Duodenal mucosa (tissue), 2 donors: Measurements from ENCODE around the gene ULK4.

Experiments
- H3K27ac ChIP-seq: one replicate; pipeline ENCODE4 v1.7.0; 2013; ENCODE audit warnings: low read depth, low read length
- H3K27me3 ChIP-seq, 2 donors: one replicate each; pipeline ENCODE4 v1.7.0; 2013; ENCODE audit warnings: low read length in 2 of 2, control low read depth in 1 of 2; ENCODE audit not compliant: insufficient read depth in 2 of 2, control insufficient read depth in 1 of 2
- H3K36me3 ChIP-seq, 2 donors: one replicate each; pipeline ENCODE4 v1.7.0; 2013; ENCODE audit warnings: low read length in 2 of 2, control low read depth in 1 of 2; ENCODE audit not compliant: insufficient read depth in 2 of 2, control insufficient read depth in 1 of 2
- H3K4me1 ChIP-seq, 2 donors: one replicate each; pipeline ENCODE4 v1.7.0; 2013; ENCODE audit warnings: low read length in 2 of 2, control low read depth in 1 of 2; ENCODE audit not compliant: insufficient read depth in 2 of 2, control insufficient read depth in 1 of 2
- H3K4me3 ChIP-seq, 2 donors: one replicate each; pipeline ENCODE4 v1.7.0; 2013; ENCODE audit warnings: low read length in 2 of 2, low read depth in 1 of 2
- H3K9ac ChIP-seq, 2 donors: one replicate each; pipeline ENCODE4 v1.7.0; 2013; ENCODE audit warnings: low read length in 2 of 2, low read depth in 1 of 2
- H3K9me3 ChIP-seq, 2 donors: one replicate each; pipeline ENCODE4 v1.7.0; 2013; ENCODE audit warnings: low read length in 2 of 2, control low read depth in 1 of 2; ENCODE audit not compliant: control insufficient read depth in 1 of 2

ULK4 gene

GRCh38 chr3:41320953-41321641, 640.8 kb downstream of the ULK4 start:
- Histone ChIP-seq H3K4me1 (no peaks in the 10 kb centered on the region), H3K4me3 (no peak overlapping the region), H3K9ac (no peak overlapping the region), H3K36me3 (no peaks in the 10 kb centered on the region), H3K27me3 (no peaks in the 10 kb centered on the region), H3K9me3 (no peaks in the 10 kb centered on the region), H3K27ac (no peak overlapping the region)

- no peak overlapping the region for H3K27ac ChIP-seq
- H3K9me3 ChIP-seq: no peaks in the 10 kb centered on the region
- no peaks in the 10 kb centered on the region for H3K4me1 ChIP-seq
- H3K9ac ChIP-seq: no peak overlapping the region
- H3K27me3 ChIP-seq: no peaks in the 10 kb centered on the region
- H3K36me3 ChIP-seq: no peaks in the 10 kb centered on the region
- no peak overlapping the region for H3K4me3 ChIP-seq
Measured at GRCh38 chr3:41318520-41318919, 643.4 kb downstream of the ULK4 start.

- H3K9me3 ChIP-seq: no peaks in the 10 kb centered on the region
- no peak overlapping the region for H3K27ac ChIP-seq
- H3K4me3 ChIP-seq: no peak overlapping the region
- no peaks in the 10 kb centered on the region for H3K36me3 ChIP-seq
- no peaks in the 10 kb centered on the region for H3K4me1 ChIP-seq
- H3K27me3 ChIP-seq: no peaks in the 10 kb centered on the region
- no peak overlapping the region for H3K9ac ChIP-seq
Measured at GRCh38 chr3:41317718-41318117, 644.2 kb downstream of the ULK4 start.

GRCh38 chr3:41317298-41317697, 644.6 kb downstream of the ULK4 start:
- H3K27me3 ChIP-seq: no peaks in the 10 kb centered on the region
- no peaks in the 10 kb centered on the region for H3K4me1 ChIP-seq
- H3K36me3 ChIP-seq: no peaks in the 10 kb centered on the region
- H3K9ac ChIP-seq: no peak overlapping the region
- no peak overlapping the region for H3K4me3 ChIP-seq
- no peak overlapping the region for H3K27ac ChIP-seq
- no peaks in the 10 kb centered on the region for H3K9me3 ChIP-seq

GRCh38 chr3:41315126-41315525, 646.8 kb downstream of the ULK4 start:
- no peaks in the 10 kb centered on the region for H3K27me3 ChIP-seq
- no peak overlapping the region for H3K9ac ChIP-seq
- H3K4me1 ChIP-seq: no peaks in the 10 kb centered on the region
- no peaks in the 10 kb centered on the region for H3K9me3 ChIP-seq
- H3K27ac ChIP-seq: no peak overlapping the region
- no peak overlapping the region for H3K4me3 ChIP-seq
- H3K36me3 ChIP-seq: no peaks in the 10 kb centered on the region

- no peaks in the 10 kb centered on the region for H3K9me3 ChIP-seq
- no peak overlapping the region for H3K4me3 ChIP-seq
- H3K36me3 ChIP-seq: no peaks in the 10 kb centered on the region
- no peaks in the 10 kb centered on the region for H3K4me1 ChIP-seq
- H3K27me3 ChIP-seq: no peaks in the 10 kb centered on the region
- H3K9ac ChIP-seq: no peak overlapping the region
- H3K27ac ChIP-seq: no peak overlapping the region
Measured at GRCh38 chr3:41308119-41308518, 653.8 kb downstream of the ULK4 start.

- H3K36me3 ChIP-seq: no peaks in the 10 kb centered on the region
Measured at GRCh38 chr3:41307065-41307464, 654.8 kb downstream of the ULK4 start.

GRCh38 chr3:41304593-41304992, 657.3 kb downstream of the ULK4 start:
- H3K4me1 ChIP-seq: no peaks in the 10 kb centered on the region
- H3K36me3 ChIP-seq: no peaks in the 10 kb centered on the region
- no peak overlapping the region for H3K9ac ChIP-seq
- no peak overlapping the region for H3K4me3 ChIP-seq
- no peak overlapping the region for H3K27ac ChIP-seq
- H3K9me3 ChIP-seq: no peaks in the 10 kb centered on the region
- no peaks in the 10 kb centered on the region for H3K27me3 ChIP-seq

More at GRCh38 chr3:41307065-41307464, 654.8 kb downstream of the ULK4 start:
- Histone ChIP-seq H3K27ac (no peak overlapping the region), H3K9me3 (no peaks in the 10 kb centered on the region), H3K4me1 (no peaks in the 10 kb centered on the region), H3K27me3 (no peaks in the 10 kb centered on the region), H3K4me3 (no peak overlapping the region), H3K9ac (no peak overlapping the region)

GRCh38 chr3:41302295-41302694, 659.6 kb downstream of the ULK4 start:
- no peaks in the 10 kb centered on the region for H3K27me3 ChIP-seq
- no peak overlapping the region for H3K27ac ChIP-seq
- no peak overlapping the region for H3K4me3 ChIP-seq
- no peak overlapping the region for H3K9ac ChIP-seq
- no peaks in the 10 kb centered on the region for H3K9me3 ChIP-seq
- H3K36me3 ChIP-seq: no peaks in the 10 kb centered on the region
- no peaks in the 10 kb centered on the region for H3K4me1 ChIP-seq

GRCh38 chr3:41301548-41301947, 660.4 kb downstream of the ULK4 start:
- no peaks in the 10 kb centered on the region for H3K9me3 ChIP-seq
- no peak overlapping the region for H3K4me3 ChIP-seq
- no peaks in the 10 kb centered on the region for H3K36me3 ChIP-seq
- H3K4me1 ChIP-seq: no peaks in the 10 kb centered on the region
- no peak overlapping the region for H3K9ac ChIP-seq
- no peak overlapping the region for H3K27ac ChIP-seq
- H3K27me3 ChIP-seq: no peaks in the 10 kb centered on the region

- H3K4me1 ChIP-seq: no peaks in the 10 kb centered on the region
- no peak overlapping the region for H3K4me3 ChIP-seq
- no peak overlapping the region for H3K9ac ChIP-seq
- no peaks in the 10 kb centered on the region for H3K36me3 ChIP-seq
- H3K27ac ChIP-seq: no peak overlapping the region
- no peaks in the 10 kb centered on the region for H3K9me3 ChIP-seq
- no peaks in the 10 kb centered on the region for H3K27me3 ChIP-seq
Measured at GRCh38 chr3:41299036-41299435, 662.9 kb downstream of the ULK4 start.
